ENCODE measurements around the gene ETAA1.

GRCh38 chr2:67399831-67400489 lies 2.8 kb downstream of the ETAA1 start:
- no peak for TF ChIP-seq CTCF (tag by site-specific recombination; IDR thresholded peaks at IDR 0.05)
- TF ChIP-seq ZNF510 (tag by site-specific recombination; IDR thresholded peaks at IDR 0.05; ENCODE audit: insufficient replicate concordance), result no peak
- TF ChIP-seq ZBTB6 (tag by site-specific recombination; IDR thresholded peaks at IDR 0.05), result no peak
- no peak for TF ChIP-seq ZNF654 (tag by site-specific recombination; IDR thresholded peaks at IDR 0.05; ENCODE audit: low read depth)
- no peak for TF ChIP-seq ZNF274 (IDR thresholded peaks at IDR 0.05; ENCODE audit: low read length)
- TF ChIP-seq ZNF274 (tag by site-specific recombination; IDR thresholded peaks at IDR 0.05; ENCODE audit: borderline replicate concordance), result no peak
- TF ChIP-seq ZNF501 (tag by site-specific recombination; IDR thresholded peaks at IDR 0.05), result no peak
- TF ChIP-seq ZBTB8A (tag by site-specific recombination; IDR thresholded peaks at IDR 0.05), result no peak
- TF ChIP-seq ZFP3 (tag by site-specific recombination; IDR thresholded peaks at IDR 0.05; ENCODE audit: low read depth), result no peak
- TF ChIP-seq ZNF549 (tag by site-specific recombination; IDR thresholded peaks at IDR 0.05), result no peak
- TF ChIP-seq MEIS1 (CRISPR knock-in tag; IDR thresholded peaks at IDR 0.05; ENCODE audit: borderline replicate concordance), result no peak
- no peak for TF ChIP-seq KLF7 (tag by site-specific recombination; IDR thresholded peaks at IDR 0.05; ENCODE audit: borderline replicate concordance)

Measured in HEK293 (cell line).